Activated CD8-positive, alpha-beta T cell treated with anti-CD3 and anti-CD28 coated beads for 36 hours (primary cell): ENCODE measurements around the gene STIMATE. TPM values are rescaled to one million over a fixed set of nuclear protein-coding genes. Genes with fewer than 3 reads are reported as not detected.

ENCODE experiments used
- ATAC-seq: fragments of 200-7000 bp; cut with Tn5 transposase; one replicate; pipeline ENCODE4 v1.10.0; 2021; ENCODE audit warnings: mild to moderate bottlenecking, moderate library complexity
- CTCF ChIA-PET: fragments of 350-600 bp; sonication (Branson Sonifier 250); formaldehyde crosslinking; loops from one replicate; lab custom pipeline; 2021; ENCODE audit warnings: antibody characterized with exemption; lab: Charles Lee
- POLR2A ChIA-PET: fragments of 350-600 bp; sonication (Branson Sonifier 250); formaldehyde crosslinking; loops from one replicate; lab custom pipeline; 2021; ENCODE audit warnings: antibody characterized with exemption; lab: Charles Lee
- DNase-seq: peaks from one replicate; pipeline ENCODE4 v3.0.0-alpha.2; 2020
- H3K27ac Mint-ChIP-seq: one replicate; pipeline ENCODE4 v1.8.0; 2021; ENCODE audit warnings: mild to moderate bottlenecking, mixed read lengths
- H3K27me3 Mint-ChIP-seq: one replicate; pipeline ENCODE4 v1.8.0; 2021; ENCODE audit warnings: mixed read lengths
- H3K36me3 Mint-ChIP-seq: one replicate; pipeline ENCODE4 v1.8.0; 2021; ENCODE audit warnings: low read depth, mixed read lengths
- H3K4me1 Mint-ChIP-seq: one replicate; pipeline ENCODE4 v1.8.0; 2021; ENCODE audit warnings: low read depth, mixed read lengths
- H3K4me3 Mint-ChIP-seq: one replicate; pipeline ENCODE4 v1.8.0; 2021; ENCODE audit warnings: mild to moderate bottlenecking, moderate library complexity, mixed read lengths
- H3K9me3 Mint-ChIP-seq: one replicate; pipeline ENCODE4 v1.8.0; 2021; ENCODE audit warnings: mixed read lengths
- CTCF ChIP-seq: fragments of 200-600 bp; IDR thresholded peaks from one replicate; pipeline ENCODE4 v1.8.0; 2022; ENCODE audit warnings: antibody characterized with exemption, mild to moderate bottlenecking
- intact Hi-C: fragments of 100-400 bp; cut with micrococcal nuclease; formaldehyde crosslinking; loops from one replicate; pipeline ENCODE4 v1.10.0; 2022
- total RNA-seq, 2 experiments: library from RNA; stranded (reverse); gene quantifications; one replicate each; pipeline ENCODE4 v1.2.3, GENCODE V29; 2021

The STIMATE gene
- total RNA-seq, 2 experiments from 2014 or later: 17.3 to 18.3 TPM

- Mint-ChIP-seq H3K27me3 (no peaks in the 10 kb centered on the region), H3K9me3 (no peaks in the 10 kb centered on the region), H3K27ac (no peak overlapping the region), H3K4me3 (no peak overlapping the region), H3K36me3 (peaks cover 19% of the 10 kb centered on the region), H3K4me1 (peaks cover 26% of the 10 kb centered on the region)
- ATAC-seq (no peak), DNase-seq (no peak)
- TF ChIP-seq CTCF: no peak
- CTCF ChIA-PET: no interaction called here
- POLR2A ChIA-PET: no interaction called here
- intact Hi-C loops: no loop called here
Measured at GRCh38 chr3:52887166-52887565, 10.2 kb downstream of the STIMATE start.

- no peaks in the 10 kb centered on the region for H3K9me3 Mint-ChIP-seq
- no peak for TF ChIP-seq CTCF
- CTCF ChIA-PET: no interaction called here
Measured at GRCh38 chr3:52886049-52886730, 11.2 kb downstream of the STIMATE start.

GRCh38 chr3:52882377-52882776, 15.0 kb downstream of the STIMATE start:
- POLR2A ChIA-PET: interaction anchor here (0.5 to 1.0 kb wide), 2 partner anchors 12 to 161 kb away, joined by 4 to 5 read pairs; no protein-coding TSS in a partner anchor
- Mint-ChIP-seq H3K4me3 (no peak overlapping the region), H3K9me3 (no peaks in the 10 kb centered on the region), H3K27me3 (no peaks in the 10 kb centered on the region), H3K27ac (no peak overlapping the region), H3K36me3 (peaks cover 21% of the 10 kb centered on the region), H3K4me1 (peaks cover 13% of the 10 kb centered on the region)
- CTCF ChIA-PET: interaction anchor here (0.6 to 1.4 kb wide), 3 partner anchors 10 to 339 kb away, joined by 3 read pairs; no protein-coding TSS in a partner anchor
- intact Hi-C loops: no loop called here
- DNase-seq (no peak), ATAC-seq (no peak)
- no peak for TF ChIP-seq CTCF

More at GRCh38 chr3:52886049-52886730, 11.2 kb downstream of the STIMATE start:
- peaks cover 19% of the 10 kb centered on the region for H3K36me3 Mint-ChIP-seq
- no peak overlapping the region for H3K27ac Mint-ChIP-seq
- intact Hi-C loops: no loop called here
- POLR2A ChIA-PET: no interaction called here
- no peaks in the 10 kb centered on the region for H3K27me3 Mint-ChIP-seq
- ATAC-seq: no peak
- H3K4me1 Mint-ChIP-seq: peaks cover 16% of the 10 kb centered on the region
- no peak for DNase-seq
- no peak overlapping the region for H3K4me3 Mint-ChIP-seq

GRCh38 chr3:52881871-52882270, 15.5 kb downstream of the STIMATE start:
- TF ChIP-seq CTCF: no peak
- Mint-ChIP-seq H3K9me3 (no peaks in the 10 kb centered on the region), H3K36me3 (peaks cover 21% of the 10 kb centered on the region), H3K4me1 (peaks cover 13% of the 10 kb centered on the region), H3K4me3 (no peak overlapping the region), H3K27me3 (no peaks in the 10 kb centered on the region), H3K27ac (no peak overlapping the region)
- ATAC-seq (no peak), DNase-seq (no peak)
- ChIA-PET CTCF (interaction anchor here (0.9 to 1.4 kb wide), 2 partner anchors 10 to 339 kb away, joined by 3 read pairs; no protein-coding TSS in a partner anchor), POLR2A (interaction anchor here (0.5 kb wide), 1 partner anchor 161 kb away, joined by 5 read pairs; no protein-coding TSS in a partner anchor)
- intact Hi-C loops: no loop called here

- TF ChIP-seq CTCF: no peak
- ChIA-PET CTCF (interaction anchor here (0.8 to 2.0 kb wide), 2 partner anchors 16 to 21 kb away, joined by 3 to 7 read pairs; no protein-coding TSS in a partner anchor), POLR2A (no interaction called here)
- intact Hi-C loops: no loop called here
- no peaks in the 10 kb centered on the region for H3K27me3 Mint-ChIP-seq
- no peak overlapping the region for H3K27ac Mint-ChIP-seq
- ATAC-seq (no peak), DNase-seq (no peak)
- peaks cover 18% of the 10 kb centered on the region for H3K4me1 Mint-ChIP-seq
- peaks cover 14% of the 10 kb centered on the region for H3K36me3 Mint-ChIP-seq
- H3K9me3 Mint-ChIP-seq: no peaks in the 10 kb centered on the region
- H3K4me3 Mint-ChIP-seq: no peak overlapping the region
Measured at GRCh38 chr3:52880474-52880873, 16.9 kb downstream of the STIMATE start.
